HepG2 (cell line): ENCODE results near the gene GRM7. TPM values are rescaled to one million over a fixed set of nuclear protein-coding genes. Genes with fewer than 3 reads are reported as not detected.

Experiments used
- AGO2 ChIP-seq: fragments of 200-400 bp; formaldehyde crosslinking; optimal IDR thresholded peaks from 2 replicates; pipeline ENCODE3; 2017; ENCODE audit warnings: mild to moderate bottlenecking, low read depth, low read length, moderate library complexity
- ARID3A ChIP-seq: IDR thresholded peaks from 2 replicates; pipeline ENCODE4 v1.6.1; 2012; ENCODE audit warnings: low read depth, low read length, improper control_type of control experiment
- BORCS8-MEF2B ChIP-seq: sonication (generic); formaldehyde crosslinking; IDR thresholded peaks from 2 replicates; pipeline ENCODE4 v1.8.0; 2022; ENCODE audit warnings: mild to moderate bottlenecking, missing genetic modification reagents
- IRX3 ChIP-seq: sonication (generic); formaldehyde crosslinking; IDR thresholded peaks from 2 replicates; pipeline ENCODE4 v1.8.1; 2023; ENCODE audit warnings: mild to moderate bottlenecking, low read depth, missing genetic modification reagents, borderline replicate concordance
- SAFB2 ChIP-seq: sonication (generic); formaldehyde crosslinking; IDR thresholded peaks from 2 replicates; pipeline ENCODE4 v1.5.1; 2020; ENCODE audit warnings: missing genetic modification reagents, low read depth, mild to moderate bottlenecking, borderline replicate concordance
- ZBTB2 ChIP-seq: sonication (generic); formaldehyde crosslinking; IDR thresholded peaks from 2 replicates; pipeline ENCODE4 v1.8.0; 2022; ENCODE audit warnings: low read depth, missing genetic modification reagents
- ZNF205 ChIP-seq: IDR thresholded peaks from 2 replicates; pipeline ENCODE4 v1.6.1; 2018; ENCODE audit warnings: missing biosample characterization, missing genetic modification reagents
- polyA plus RNA-seq, 8 experiments: library from polyadenylated mRNA; depleted of rRNA in 3 of 8; stranded (reverse) in 7 of 8; unstranded in 1 of 8; fragments of >200 nt; fragmentation: Illumina TruSeq in 4 of 8; extraction: Trizol in 4 of 8; gene quantifications; 2 replicates each; pipeline versions ENCODE4 v1.2.1 to v1.2.3, GENCODE V29; 2011 to 2016; ENCODE audit warnings: low read depth in 4 of 8, missing spikeins in 1 of 8, mixed read lengths in 1 of 8; ENCODE audit not compliant: insufficient read depth in 1 of 8
- total RNA-seq, 5 experiments: library from RNA; depleted of rRNA; stranded (reverse); fragments of >200 nt; fragmentation: Illumina TruSeq; extraction: Trizol; gene quantifications; 2 replicates each; pipeline ENCODE4 v1.2.3, GENCODE V29; 2016; ENCODE audit warnings: low read depth in 1 of 5
- TF ChIP-seq, protein P1 (sequence below): sonication (generic); formaldehyde crosslinking; IDR thresholded peaks from 2 replicates; pipeline ENCODE4 v1.4.0; 2020; ENCODE audit warnings: missing genetic modification reagents

The GRM7 gene
- total and polyA plus RNA-seq, 2 of the 13 experiments (the other 11 are each of a cell fraction or from before 2014, with no cell fraction given), result not detected

GRCh38 chr3:7787871-7788828 is 927.2 kb downstream of the GRM7 start (continued):
- no peak for TF ChIP-seq ARID3A
- TF ChIP-seq, protein P1, sequence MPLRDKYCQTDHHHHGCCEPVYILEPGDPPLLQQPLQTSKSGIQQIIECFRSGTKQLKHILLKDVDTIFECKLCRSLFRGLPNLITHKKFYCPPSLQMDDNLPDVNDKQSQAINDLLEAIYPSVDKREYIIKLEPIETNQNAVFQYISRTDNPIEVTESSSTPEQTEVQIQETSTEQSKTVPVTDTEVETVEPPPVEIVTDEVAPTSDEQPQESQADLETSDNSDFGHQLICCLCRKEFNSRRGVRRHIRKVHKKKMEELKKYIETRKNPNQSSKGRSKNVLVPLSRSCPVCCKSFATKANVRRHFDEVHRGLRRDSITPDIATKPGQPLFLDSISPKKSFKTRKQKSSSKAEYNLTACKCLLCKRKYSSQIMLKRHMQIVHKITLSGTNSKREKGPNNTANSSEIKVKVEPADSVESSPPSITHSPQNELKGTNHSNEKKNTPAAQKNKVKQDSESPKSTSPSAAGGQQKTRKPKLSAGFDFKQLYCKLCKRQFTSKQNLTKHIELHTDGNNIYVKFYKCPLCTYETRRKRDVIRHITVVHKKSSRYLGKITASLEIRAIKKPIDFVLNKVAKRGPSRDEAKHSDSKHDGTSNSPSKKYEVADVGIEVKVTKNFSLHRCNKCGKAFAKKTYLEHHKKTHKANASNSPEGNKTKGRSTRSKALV (CRISPR knock-in tag), result no peak
- no peak for TF ChIP-seq ZBTB2 (CRISPR knock-in tag)
- TF ChIP-seq SAFB2 (CRISPR knock-in tag), result no peak
- TF ChIP-seq ZNF205 (CRISPR knock-in tag), result no peak
- TF ChIP-seq IRX3 (CRISPR knock-in tag), result no peak
- no peak for TF ChIP-seq BORCS8-MEF2B (CRISPR knock-in tag)
- TF ChIP-seq AGO2, result no peak
